Activated CD4-positive, alpha-beta memory T cell treated with anti-CD3 and anti-CD28 coated beads, Interleukin-2, amount 10 ng/mL, durations not matched to agents 7 days and 5 days (primary cell): Measurements from ENCODE around the gene TREX2. TPM values are rescaled to one million over a fixed set of nuclear protein-coding genes. Genes with fewer than 3 reads are reported as not detected.

ENCODE experiments used
- CTCF ChIA-PET: fragments of 350-600 bp; sonication (Branson Sonifier 250); formaldehyde crosslinking; loops from one replicate; lab custom pipeline; 2021; ENCODE audit warnings: antibody characterized with exemption, inconsistent platforms; lab: Charles Lee
- POLR2A ChIA-PET: fragments of 350-600 bp; sonication (Branson Sonifier 250); formaldehyde crosslinking; loops from one replicate; lab custom pipeline; 2021; ENCODE audit warnings: antibody characterized with exemption; lab: Charles Lee
- DNase-seq: peaks from one replicate; pipeline ENCODE4 v3.0.0-alpha.2; 2020
- H3K27ac Mint-ChIP-seq: one replicate; pipeline ENCODE4 v1.8.0; 2021; ENCODE audit warnings: mild to moderate bottlenecking, mixed read lengths
- H3K27me3 Mint-ChIP-seq: one replicate; pipeline ENCODE4 v1.8.0; 2021; ENCODE audit warnings: mixed read lengths
- H3K36me3 Mint-ChIP-seq: one replicate; pipeline ENCODE4 v1.8.0; 2021; ENCODE audit warnings: low read depth, mixed read lengths
- H3K4me1 Mint-ChIP-seq: one replicate; pipeline ENCODE4 v1.8.0; 2021; ENCODE audit warnings: mixed read lengths
- H3K4me3 Mint-ChIP-seq: one replicate; pipeline ENCODE4 v1.8.0; 2021; ENCODE audit warnings: mild to moderate bottlenecking, mixed read lengths
- H3K9me3 Mint-ChIP-seq: one replicate; pipeline ENCODE4 v1.8.0; 2021; ENCODE audit warnings: mixed read lengths
- total RNA-seq, 2 experiments: library from RNA; stranded (reverse); gene quantifications; one replicate each; pipeline ENCODE4 v1.2.3, GENCODE V29; 2021

Gene TREX2
- total RNA-seq, 2 experiments from 2014 or later = 1.1 to 1.8 TPM

- H3K4me1 Mint-ChIP-seq = no peaks in the 10 kb centered on the region
- POLR2A ChIA-PET = no interaction called here
- no peak for DNase-seq
These were observed 40.3 kb upstream of the TREX2 start for GRCh38 chrX:153486171-153486570.

DNA sequence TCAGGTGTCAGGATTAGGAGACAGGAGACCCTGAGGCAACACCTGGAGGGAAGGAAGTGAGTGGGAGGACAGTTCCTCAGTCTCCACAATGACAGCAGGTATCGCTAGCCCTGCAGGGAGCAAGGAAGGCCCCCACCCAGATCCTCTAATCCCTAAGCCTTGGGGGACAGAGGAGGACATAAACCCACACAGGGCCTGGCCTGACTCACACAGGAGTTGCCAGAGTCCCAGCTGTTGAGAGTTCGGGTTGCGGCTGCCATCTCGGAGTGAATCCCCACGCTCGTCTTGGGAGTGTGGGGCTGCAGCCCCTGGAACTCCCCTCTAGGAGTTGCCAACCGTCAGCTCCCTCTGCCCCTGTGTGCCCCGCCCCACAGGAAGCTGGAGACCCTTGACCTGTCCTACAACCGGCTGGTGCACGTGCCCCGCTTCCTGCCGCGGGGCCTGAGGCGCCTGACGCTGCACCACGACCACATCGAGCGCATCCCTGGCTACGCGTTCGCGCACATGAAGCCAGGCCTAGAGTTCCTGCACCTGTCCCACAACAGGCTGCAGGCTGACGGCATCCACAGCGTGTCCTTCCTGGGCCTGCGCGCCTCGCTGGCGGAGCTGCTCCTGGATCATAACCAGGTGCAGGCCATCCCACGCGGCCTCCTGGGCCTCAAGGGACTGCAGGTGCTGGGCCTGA lies 39.7 kb upstream of the TREX2 start:
- Mint-ChIP-seq H3K27ac (no peak overlapping the region), H3K27me3 (no peaks in the 10 kb centered on the region), H3K36me3 (no peaks in the 10 kb centered on the region), H3K4me1 (no peaks in the 10 kb centered on the region), H3K4me3 (no peak overlapping the region), H3K9me3 (no peaks in the 10 kb centered on the region)
- ChIA-PET CTCF (no interaction called here), POLR2A (no interaction called here)
- DNase-seq = no peak

More at GRCh38 chrX:153486171-153486570, 40.3 kb upstream of the TREX2 start:
- H3K27me3 Mint-ChIP-seq = no peaks in the 10 kb centered on the region
- H3K4me3 Mint-ChIP-seq = no peak overlapping the region
- H3K36me3 Mint-ChIP-seq = no peaks in the 10 kb centered on the region
- no peak overlapping the region for H3K27ac Mint-ChIP-seq
- CTCF ChIA-PET = no interaction called here
- H3K9me3 Mint-ChIP-seq = no peaks in the 10 kb centered on the region

DNA sequence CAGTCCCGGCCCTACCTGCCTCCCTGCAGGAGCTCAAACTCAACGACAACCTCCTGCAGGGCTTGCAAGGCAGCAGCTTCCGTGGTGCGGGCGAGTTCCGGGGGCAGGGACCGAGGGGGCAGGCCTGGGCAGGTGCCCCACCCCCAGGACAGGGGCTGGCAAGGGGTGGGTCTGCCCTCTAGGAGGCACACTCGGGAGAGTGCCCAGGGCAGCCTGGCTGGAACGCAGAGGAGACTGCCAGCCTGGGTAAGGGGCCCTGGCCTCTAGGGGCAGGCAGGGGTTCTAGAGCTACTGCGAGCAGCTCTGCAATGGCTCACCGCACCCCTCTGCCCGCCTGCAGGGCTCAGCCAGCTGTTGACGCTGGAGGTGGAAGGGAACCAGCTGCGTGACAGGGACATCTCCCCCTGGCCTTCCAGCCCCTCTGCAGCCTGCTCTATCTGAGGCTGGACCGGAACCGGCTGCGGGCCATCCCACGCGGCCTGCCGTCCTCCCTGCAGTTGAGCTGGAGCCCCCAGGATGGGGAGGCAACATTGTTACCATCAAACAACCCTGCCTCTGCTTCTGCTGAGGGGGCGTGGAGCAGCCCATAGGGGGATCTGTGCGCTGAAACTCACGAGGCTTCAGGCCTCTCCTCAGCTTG lies 36.6 kb upstream of the TREX2 start:
- no peaks in the 10 kb centered on the region for H3K9me3 Mint-ChIP-seq
- H3K27me3 Mint-ChIP-seq = no peaks in the 10 kb centered on the region
- H3K36me3 Mint-ChIP-seq = no peaks in the 10 kb centered on the region
- H3K4me3 Mint-ChIP-seq = no peak overlapping the region
- POLR2A ChIA-PET = interaction anchor here (1.2 kb wide), 1 partner anchor 9 kb away, joined by 3 read pairs; no protein-coding TSS in a partner anchor
- H3K27ac Mint-ChIP-seq = no peak overlapping the region
- DNase-seq = no peak
- CTCF ChIA-PET = no interaction called here
- no peaks in the 10 kb centered on the region for H3K4me1 Mint-ChIP-seq

DNA sequence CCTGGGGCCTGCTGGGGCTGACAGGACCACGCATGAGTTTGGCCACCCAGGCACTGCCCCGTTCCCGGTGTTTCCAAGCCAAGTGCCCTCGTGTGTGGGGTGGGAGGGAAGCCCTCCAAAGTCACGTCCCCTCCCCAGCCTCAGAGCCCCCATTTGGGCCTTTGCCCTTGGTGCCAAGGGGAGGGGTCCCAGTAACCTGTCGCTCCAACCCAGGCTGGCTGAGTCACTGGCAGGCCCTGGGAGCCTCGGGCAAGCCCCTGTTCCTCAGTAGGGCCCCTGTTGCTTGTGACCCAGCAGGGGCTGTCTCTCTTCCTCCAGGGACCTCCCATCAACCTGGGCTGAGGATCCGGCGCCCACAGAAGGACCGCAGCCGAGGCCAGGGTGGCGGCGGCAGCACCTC lies 35.2 kb upstream of the TREX2 start:
- ChIA-PET POLR2A (no interaction called here), CTCF (no interaction called here)
- Mint-ChIP-seq H3K36me3 (no peaks in the 10 kb centered on the region), H3K4me3 (no peak overlapping the region), H3K27me3 (peaks cover 2% of the 10 kb centered on the region), H3K4me1 (no peaks in the 10 kb centered on the region), H3K9me3 (no peaks in the 10 kb centered on the region), H3K27ac (no peak overlapping the region)
- no peak for DNase-seq

GRCh38 chrX:153478746-153479145 lies 32.9 kb upstream of the TREX2 start:
- ChIA-PET CTCF (no interaction called here), POLR2A (no interaction called here)
- no peak overlapping the region for H3K27ac Mint-ChIP-seq
- no peaks in the 10 kb centered on the region for H3K9me3 Mint-ChIP-seq
- peaks cover 8% of the 10 kb centered on the region for H3K27me3 Mint-ChIP-seq
- DNase-seq = no peak
- peaks cover 4% of the 10 kb centered on the region for H3K4me1 Mint-ChIP-seq
- H3K36me3 Mint-ChIP-seq = no peaks in the 10 kb centered on the region
- no peak overlapping the region for H3K4me3 Mint-ChIP-seq

DNA sequence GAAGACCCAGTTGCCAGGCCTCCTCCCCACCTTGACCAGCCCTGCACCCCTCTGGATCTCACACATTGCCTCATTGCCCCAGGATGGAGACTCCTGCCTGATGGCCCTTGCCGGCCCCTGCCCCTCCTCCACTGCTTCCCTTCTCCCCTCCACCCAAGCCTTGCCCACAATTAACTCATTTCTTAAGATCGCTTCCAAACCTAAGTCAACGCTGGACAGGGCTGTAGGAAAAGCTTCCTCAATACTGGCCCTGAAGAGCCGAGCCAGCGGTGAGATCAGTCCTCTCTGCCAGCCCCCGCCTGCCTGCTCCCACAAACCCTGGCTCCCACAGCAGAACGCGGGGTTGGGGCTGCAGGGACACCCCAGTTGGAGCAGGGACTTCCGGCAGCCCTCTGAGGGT lies 32.0 kb upstream of the TREX2 start:
- no peaks in the 10 kb centered on the region for H3K9me3 Mint-ChIP-seq
- CTCF ChIA-PET = no interaction called here

DNA sequence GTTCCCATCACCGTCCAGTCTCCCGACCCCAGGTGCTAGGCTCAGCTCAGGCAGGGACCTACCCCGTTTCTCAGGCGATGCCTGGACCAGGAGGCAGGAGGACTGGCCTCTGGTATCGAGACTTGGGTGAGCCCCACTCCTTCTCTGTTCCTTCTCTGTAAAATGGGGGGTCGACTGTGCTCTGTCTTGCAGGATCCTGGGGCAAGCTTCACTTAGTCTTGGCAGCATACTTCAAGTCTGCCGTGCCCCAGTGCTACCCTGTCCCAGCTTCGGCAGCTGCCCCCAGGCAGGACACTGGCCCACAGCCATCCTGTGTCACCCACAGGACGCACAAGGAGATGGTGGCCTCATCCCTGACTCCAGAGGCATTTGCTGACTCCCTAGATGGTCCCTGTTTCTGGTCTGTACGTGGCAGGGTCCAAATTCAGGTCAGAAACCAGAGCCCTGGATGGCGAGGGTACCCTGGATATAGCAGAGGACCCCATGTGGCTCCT lies 31.6 kb upstream of the TREX2 start:
- Mint-ChIP-seq H3K36me3 (no peaks in the 10 kb centered on the region), H3K27me3 (peaks cover 8% of the 10 kb centered on the region), H3K4me3 (no peak overlapping the region), H3K9me3 (no peaks in the 10 kb centered on the region), H3K27ac (no peak overlapping the region), H3K4me1 (peaks cover 6% of the 10 kb centered on the region)
- ChIA-PET CTCF (no interaction called here), POLR2A (no interaction called here)
- DNase-seq = no peak

More for the DNA sequence above, 32.0 kb upstream of the TREX2 start:
- Mint-ChIP-seq H3K36me3 (no peaks in the 10 kb centered on the region), H3K4me1 (peaks cover 6% of the 10 kb centered on the region), H3K4me3 (no peak overlapping the region), H3K27ac (no peak overlapping the region), H3K27me3 (peaks cover 8% of the 10 kb centered on the region)
- DNase-seq = no peak
- POLR2A ChIA-PET = no interaction called here

DNA sequence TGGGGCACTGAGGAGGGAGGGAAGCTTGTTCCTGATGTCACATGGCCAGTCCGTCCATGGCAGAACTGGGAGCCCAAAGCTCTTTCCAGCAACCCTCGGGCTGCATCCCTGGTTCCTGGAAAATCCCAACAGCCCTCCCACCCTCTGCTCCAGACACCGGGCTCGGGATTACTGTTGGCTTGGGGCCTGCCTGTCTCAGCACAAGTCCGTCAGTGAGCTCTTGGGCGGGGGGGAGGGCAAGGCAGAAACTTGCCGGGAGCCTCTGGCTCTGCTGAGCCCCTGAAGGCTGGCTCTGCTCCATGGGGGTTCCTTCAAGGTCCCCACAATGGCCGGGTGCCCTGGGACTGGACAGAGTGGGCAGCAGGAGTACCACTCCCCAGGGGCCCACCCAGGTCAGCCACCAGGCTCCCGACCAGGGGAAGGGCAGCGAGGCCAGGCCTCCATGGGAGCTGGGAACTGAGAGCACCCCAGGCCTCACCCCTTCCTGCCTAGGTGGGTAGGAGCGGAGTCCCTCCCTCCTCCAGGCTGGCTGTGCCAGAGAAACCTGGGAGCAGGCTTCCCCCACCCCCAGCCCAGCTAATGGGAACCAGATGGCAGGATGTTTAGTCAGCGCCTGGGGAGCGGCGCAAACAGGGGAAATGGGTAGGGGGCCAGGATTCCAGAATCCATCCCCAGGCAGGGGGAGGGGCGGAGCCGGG lies 31.0 kb upstream of the TREX2 start:
- Mint-ChIP-seq H3K27ac (no peak overlapping the region), H3K9me3 (no peaks in the 10 kb centered on the region), H3K36me3 (no peaks in the 10 kb centered on the region), H3K27me3 (peaks cover 8% of the 10 kb centered on the region), H3K4me3 (no peak overlapping the region), H3K4me1 (peaks cover 6% of the 10 kb centered on the region)
- no peak for DNase-seq
- POLR2A ChIA-PET = no interaction called here
- CTCF ChIA-PET = no interaction called here

GRCh38 chrX:153475751-153476281 lies 30.0 kb upstream of the TREX2 start:
- no peaks in the 10 kb centered on the region for H3K36me3 Mint-ChIP-seq
- no peak overlapping the region for H3K4me3 Mint-ChIP-seq
- no peak overlapping the region for H3K27ac Mint-ChIP-seq
- H3K9me3 Mint-ChIP-seq = no peaks in the 10 kb centered on the region
- DNase-seq = no peak
- ChIA-PET CTCF (no interaction called here), POLR2A (no interaction called here)
- H3K4me1 Mint-ChIP-seq = peaks cover 11% of the 10 kb centered on the region
- H3K27me3 Mint-ChIP-seq = peaks cover 8% of the 10 kb centered on the region

- CTCF ChIA-PET = no interaction called here
- no peak for DNase-seq
- Mint-ChIP-seq H3K27me3 (peaks cover 8% of the 10 kb centered on the region), H3K4me3 (no peak overlapping the region), H3K9me3 (no peaks in the 10 kb centered on the region), H3K27ac (no peak overlapping the region), H3K36me3 (no peaks in the 10 kb centered on the region), H3K4me1 (peaks cover 11% of the 10 kb centered on the region)
- POLR2A ChIA-PET = no interaction called here
These were observed 29.4 kb upstream of the TREX2 start for GRCh38 chrX:153475271-153475670.

DNA sequence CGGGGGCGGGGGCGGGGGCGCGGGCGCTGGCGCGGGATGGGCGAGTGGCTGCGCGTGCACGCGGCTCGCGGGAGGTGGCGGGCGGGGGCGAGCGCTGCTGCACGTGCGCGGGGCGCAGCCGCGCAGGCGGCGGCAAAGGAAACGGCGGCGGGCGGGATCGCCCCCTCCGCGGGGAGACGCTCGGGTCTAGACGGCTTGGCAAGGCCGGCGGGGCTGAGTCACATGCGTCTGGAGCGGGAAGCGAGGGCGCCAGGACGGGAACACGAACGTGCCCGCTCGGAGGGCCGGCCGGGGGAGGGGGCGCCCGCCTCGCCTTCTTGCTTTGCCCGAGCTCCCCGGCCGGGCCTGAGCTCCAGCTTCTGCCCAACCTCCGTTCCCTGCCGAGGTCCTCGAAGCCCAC lies 28.9 kb upstream of the TREX2 start:
- DNase-seq = peak; percentile 22

GRCh38 chrX:153474266-153474665 lies 28.4 kb upstream of the TREX2 start:
- DNase-seq = no peak
- H3K4me1 Mint-ChIP-seq = peaks cover 13% of the 10 kb centered on the region
- ChIA-PET CTCF (no interaction called here), POLR2A (no interaction called here)
- no peaks in the 10 kb centered on the region for H3K36me3 Mint-ChIP-seq
- H3K27ac Mint-ChIP-seq = no peak overlapping the region
- no peak overlapping the region for H3K4me3 Mint-ChIP-seq
- H3K27me3 Mint-ChIP-seq = peaks cover 8% of the 10 kb centered on the region
- no peaks in the 10 kb centered on the region for H3K9me3 Mint-ChIP-seq

More for the DNA sequence above, 28.9 kb upstream of the TREX2 start:
- POLR2A ChIA-PET = no interaction called here
- no peak overlapping the region for H3K27ac Mint-ChIP-seq
- no peak overlapping the region for H3K4me3 Mint-ChIP-seq
- H3K36me3 Mint-ChIP-seq = no peaks in the 10 kb centered on the region
- H3K9me3 Mint-ChIP-seq = no peaks in the 10 kb centered on the region
- H3K27me3 Mint-ChIP-seq = peaks cover 8% of the 10 kb centered on the region
- H3K4me1 Mint-ChIP-seq = peaks cover 11% of the 10 kb centered on the region
- CTCF ChIA-PET = no interaction called here

DNA sequence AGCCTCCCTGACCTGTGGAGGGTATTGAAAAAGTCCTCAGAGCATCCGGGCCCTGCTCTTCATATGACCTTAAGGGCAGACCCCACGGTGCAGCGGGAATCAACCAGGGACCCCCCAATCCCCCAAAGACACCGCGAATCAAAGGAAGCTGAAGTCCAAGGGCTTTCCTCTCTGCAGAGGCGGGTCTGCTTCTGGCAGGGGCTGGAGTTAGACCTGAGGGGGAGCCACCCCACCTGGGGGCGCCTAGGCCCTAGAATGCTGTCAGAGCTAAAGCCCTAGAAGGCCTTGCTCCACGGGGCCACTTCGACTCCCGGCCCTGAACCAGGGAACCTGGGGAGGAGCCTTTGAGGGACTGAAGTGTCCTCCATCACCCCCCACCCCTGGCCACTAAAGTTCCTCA lies 27.3 kb upstream of the TREX2 start:
- Mint-ChIP-seq H3K27me3 (peaks cover 8% of the 10 kb centered on the region), H3K4me1 (peaks cover 16% of the 10 kb centered on the region), H3K9me3 (no peaks in the 10 kb centered on the region), H3K27ac (no peak overlapping the region), H3K4me3 (no peak overlapping the region), H3K36me3 (no peaks in the 10 kb centered on the region)
- no peak for DNase-seq
- ChIA-PET CTCF (interaction anchor here (2.0 to 4.7 kb wide), 2 partner anchors 12 to 35 kb away, joined by 6 to 42 read pairs; no protein-coding TSS in a partner anchor), POLR2A (no interaction called here)
